Peyer's patch (tissue), 4 donors: ENCODE measurements around the gene ANKRD29.
"Not testable (repeated sequence)": the region's sequence is repeated elsewhere in the genome, so short reads cannot be mapped to it uniquely, and the experiment has no call there.

Experiments
- POLR2A ChIP-seq, 2 donors: fragments of 450-650 bp; IDR thresholded peaks; one replicate each; pipeline ENCODE4 v1.5.1; 2017; ENCODE audit warnings: antibody characterized with exemption in 2 of 2, mild to moderate bottlenecking in 2 of 2, moderate library complexity in 2 of 2
- TF ChIP-seq, protein P1 (sequence below), 6 experiments: fragments of 450-650 bp in 4 of 6; fragments of 200-600 bp in 2 of 6; sonication (generic) in 1 of 6; IDR thresholded peaks; one replicate each; pipeline ENCODE4 v1.5.1; 2017 to 2019; ENCODE audit warnings: antibody characterized with exemption in 6 of 6, mild to moderate bottlenecking in 3 of 6, moderate library complexity in 1 of 6

DNA sequence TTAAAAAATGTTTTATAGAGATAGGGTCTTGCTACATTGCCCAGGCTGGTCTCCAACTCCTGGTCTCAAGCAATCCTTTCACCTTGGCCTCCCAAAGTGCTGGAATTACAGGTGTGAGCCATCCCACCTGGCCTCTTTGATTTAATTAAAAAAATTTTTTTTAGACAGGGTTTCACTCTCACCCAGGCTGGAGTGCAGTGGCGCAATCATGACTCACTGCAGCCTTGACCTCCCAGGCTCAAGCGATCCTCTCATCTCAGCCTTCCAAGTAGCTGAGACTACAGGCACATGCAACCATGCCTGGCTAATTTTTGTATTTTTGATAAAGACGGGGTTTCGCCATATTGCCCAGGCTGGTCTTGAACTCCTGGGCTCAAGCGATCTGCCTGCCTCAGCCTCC lies 26.3 kb downstream of the ANKRD29 start:
- TF ChIP-seq POLR2A (IDR thresholded peaks at IDR 0.05) = not testable (repeated sequence)
- TF ChIP-seq, protein P1, sequence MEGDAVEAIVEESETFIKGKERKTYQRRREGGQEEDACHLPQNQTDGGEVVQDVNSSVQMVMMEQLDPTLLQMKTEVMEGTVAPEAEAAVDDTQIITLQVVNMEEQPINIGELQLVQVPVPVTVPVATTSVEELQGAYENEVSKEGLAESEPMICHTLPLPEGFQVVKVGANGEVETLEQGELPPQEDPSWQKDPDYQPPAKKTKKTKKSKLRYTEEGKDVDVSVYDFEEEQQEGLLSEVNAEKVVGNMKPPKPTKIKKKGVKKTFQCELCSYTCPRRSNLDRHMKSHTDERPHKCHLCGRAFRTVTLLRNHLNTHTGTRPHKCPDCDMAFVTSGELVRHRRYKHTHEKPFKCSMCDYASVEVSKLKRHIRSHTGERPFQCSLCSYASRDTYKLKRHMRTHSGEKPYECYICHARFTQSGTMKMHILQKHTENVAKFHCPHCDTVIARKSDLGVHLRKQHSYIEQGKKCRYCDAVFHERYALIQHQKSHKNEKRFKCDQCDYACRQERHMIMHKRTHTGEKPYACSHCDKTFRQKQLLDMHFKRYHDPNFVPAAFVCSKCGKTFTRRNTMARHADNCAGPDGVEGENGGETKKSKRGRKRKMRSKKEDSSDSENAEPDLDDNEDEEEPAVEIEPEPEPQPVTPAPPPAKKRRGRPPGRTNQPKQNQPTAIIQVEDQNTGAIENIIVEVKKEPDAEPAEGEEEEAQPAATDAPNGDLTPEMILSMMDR (IDR thresholded peaks at IDR 0.05) = not testable (repeated sequence)
